HG03095 (cell line): ENCODE measurements around the gene CRYBA2.

Source experiments
- ATAC-seq: cut with Tn5 transposase; IDR thresholded peaks from one replicate; pipeline ENCODE4 v1.9.1; 2021; ENCODE audit warnings: moderate library complexity; ENCODE audit not compliant: unreplicated experiment

Gene CRYBA2

GRCh38 chr2:218958276-218958675 lies 34.9 kb downstream of the CRYBA2 start:
- ATAC-seq = no peak

- ATAC-seq = no peak
Observed at GRCh38 chr2:218957671-218958070, 35.6 kb downstream of the CRYBA2 start.

- no peak for ATAC-seq
Observed at GRCh38 chr2:218956039-218956438, 37.2 kb downstream of the CRYBA2 start.

DNA sequence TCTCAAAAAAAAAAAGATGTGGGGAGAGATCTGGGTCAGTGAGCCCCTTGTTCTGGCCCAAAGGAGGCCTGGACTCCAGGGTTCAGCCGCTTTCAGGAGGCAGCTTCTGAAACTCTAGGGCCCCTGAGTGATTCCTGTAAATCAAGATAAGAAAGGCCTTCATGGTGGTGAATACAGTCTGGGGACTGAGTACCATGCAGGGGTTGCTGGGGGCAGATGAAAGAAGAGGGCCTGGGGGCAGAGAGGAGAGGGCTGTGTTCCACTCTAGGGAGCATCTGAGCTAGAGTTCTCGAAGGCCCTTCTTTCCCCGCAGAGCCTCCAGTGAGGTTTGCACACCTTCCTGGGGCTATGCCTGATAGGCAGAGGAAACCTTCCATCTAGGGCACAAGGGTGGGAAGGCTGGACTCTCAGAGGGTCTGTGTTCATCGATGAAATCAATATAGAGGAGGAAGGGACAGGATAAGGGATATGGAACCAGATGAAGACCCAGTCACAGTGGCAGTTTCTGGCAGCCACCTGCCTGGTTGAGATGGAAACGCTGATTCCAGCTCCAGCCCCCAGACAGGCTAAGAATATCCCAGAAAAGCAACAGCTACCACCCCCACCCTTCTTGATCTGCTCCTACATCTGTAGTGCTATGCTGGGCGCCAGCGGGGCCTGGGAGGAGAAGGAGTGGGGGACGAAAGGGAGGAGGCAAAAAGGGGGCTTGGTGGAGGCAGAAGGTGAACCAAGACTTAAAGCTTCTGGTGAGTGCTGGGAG lies 38.5 kb downstream of the CRYBA2 start:
- ATAC-seq = no peak

- ATAC-seq = no peak
Observed at GRCh38 chr2:218953366-218953954, 39.8 kb downstream of the CRYBA2 start.

- no peak for ATAC-seq
Observed at GRCh38 chr2:218952160-218952559, 41.1 kb downstream of the CRYBA2 start.

- ATAC-seq = no peak
Observed at GRCh38 chr2:218946621-218947020, 46.6 kb downstream of the CRYBA2 start.

DNA sequence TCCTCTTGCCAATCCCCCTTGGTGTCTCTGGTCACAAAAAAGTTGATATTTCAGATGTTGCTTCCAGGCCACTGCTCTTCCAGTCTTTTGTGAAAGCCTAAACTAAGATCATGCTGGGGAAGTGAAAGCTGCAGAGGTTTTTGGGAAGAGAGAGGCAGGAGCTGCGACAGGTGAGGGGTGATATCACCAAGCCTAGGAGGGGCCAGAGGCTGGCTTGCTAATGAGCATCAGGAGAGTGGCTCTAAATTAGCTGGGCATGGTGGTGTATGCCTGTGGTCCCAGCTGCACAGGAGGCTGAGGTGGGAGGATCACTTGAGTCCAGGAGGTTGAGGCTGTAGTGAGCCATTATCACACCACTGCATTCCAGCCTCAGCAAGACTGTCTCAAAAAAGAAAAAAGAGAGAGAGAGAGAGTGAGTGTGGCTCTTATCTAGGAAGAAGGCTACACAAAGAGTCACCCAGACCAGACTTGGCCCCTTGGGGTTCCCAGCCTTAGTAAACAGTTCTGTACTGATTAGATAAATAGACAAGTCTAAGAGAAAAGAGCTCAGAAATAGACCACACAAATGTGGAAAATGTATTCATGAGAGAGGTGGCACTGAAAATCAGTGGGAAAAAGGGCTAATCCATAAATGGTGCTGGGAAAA lies 48.3 kb downstream of the CRYBA2 start:
- ATAC-seq = no peak
